PC-9 (cell line): Measurements from ENCODE around the gene BBX. TPM values are rescaled to one million over a fixed set of nuclear protein-coding genes. Genes with fewer than 3 reads are reported as not detected.

Experiments
- BruUV-seq: library from RNA; stranded (reverse); fragments of 400-500 nt; replicated peaks from 2 replicates; lab custom pipeline; 2021; lab: Mats Ljungman, UMichigan
- CTCF ChIA-PET: fragments of 300-600 bp; sonication (Branson Sonifier 250); formaldehyde crosslinking; loops from one replicate; lab custom pipeline; 2022; ENCODE audit warnings: antibody characterized with exemption; lab: Charles Lee
- POLR2A ChIA-PET: fragments of 300-600 bp; sonication (Branson Sonifier 250); formaldehyde crosslinking; loops from one replicate; lab custom pipeline; 2022; ENCODE audit warnings: antibody characterized with exemption; ENCODE audit not compliant: unreplicated experiment; lab: Charles Lee
- DNase-seq, 2 experiments: peaks; one replicate each; pipeline versions ENCODE4 v3.0.0 to v3.0.0-alpha.2; 2015 to 2022; ENCODE audit warnings: mixed read lengths in 1 of 2
- H2AFZ ChIP-seq: fragments of 200-600 bp; sonication (generic); 2 replicates; pipeline ENCODE4 v1.8.1; 2017; ENCODE audit warnings: antibody characterized with exemption
- H3F3A ChIP-seq: fragments of 200-600 bp; sonication (generic); 2 replicates; pipeline ENCODE4 v1.8.1; 2017; ENCODE audit warnings: antibody characterized with exemption, mild to moderate bottlenecking, low read depth; ENCODE audit not compliant: insufficient read depth
- H3K27ac ChIP-seq: fragments of 200-600 bp; sonication (generic); 2 replicates; pipeline ENCODE4 v1.6.1; 2016; ENCODE audit warnings: mixed run types
- H3K27me3 ChIP-seq: fragments of 200-600 bp; sonication (generic); 2 replicates; pipeline ENCODE4 v1.6.1; 2016; ENCODE audit warnings: low read depth, mixed run types; ENCODE audit not compliant: insufficient read depth
- H3K36me3 ChIP-seq: fragments of 200-600 bp; sonication (generic); 2 replicates; pipeline ENCODE4 v1.6.1; 2016; ENCODE audit warnings: low read depth, mixed run types
- H3K4me1 ChIP-seq: fragments of 200-600 bp; sonication (generic); replicated peaks from 2 replicates; pipeline ENCODE4 v1.6.1; 2016; ENCODE audit warnings: mixed run types; ENCODE audit not compliant: insufficient read depth
- H3K4me2 ChIP-seq: fragments of 200-600 bp; sonication (generic); 2 replicates; pipeline ENCODE4 v1.6.1; 2017; ENCODE audit warnings: mixed run types
- H3K4me3 ChIP-seq: fragments of 200-600 bp; sonication (generic); 2 replicates; pipeline ENCODE4 v1.6.1; 2016; ENCODE audit warnings: mixed run types
- H3K79me2 ChIP-seq: fragments of 200-600 bp; sonication (generic); 2 replicates; pipeline ENCODE4 v1.6.1; 2017; ENCODE audit warnings: low read depth, mixed run types
- H3K9me2 ChIP-seq: fragments of 200-600 bp; sonication (generic); 2 replicates; pipeline ENCODE4 v1.8.1; 2017; ENCODE audit warnings: mild to moderate bottlenecking; ENCODE audit not compliant: insufficient read depth
- H3K9me3 ChIP-seq: fragments of 200-600 bp; sonication (generic); 2 replicates; pipeline ENCODE4 v1.8.1; 2016; ENCODE audit warnings: low read depth; ENCODE audit not compliant: insufficient read depth
- H4K20me1 ChIP-seq: fragments of 200-600 bp; sonication (generic); 2 replicates; pipeline ENCODE4 v1.8.1; 2017; ENCODE audit not compliant: insufficient read depth
- CTCF ChIP-seq: fragments of 200-600 bp; sonication (generic); conservative IDR thresholded peaks from 2 replicates; pipeline ENCODE4 v1.6.1; 2017; ENCODE audit warnings: mixed run types, antibody characterized with exemption, mild to moderate bottlenecking, moderate library complexity
- EZH2 ChIP-seq: fragments of 200-600 bp; sonication (generic); IDR thresholded peaks from 2 replicates; pipeline ENCODE4 v1.8.0; 2017; ENCODE audit warnings: antibody characterized with exemption, low read depth
- intact Hi-C: fragments of 100-400 bp; cut with micrococcal nuclease; formaldehyde crosslinking; loops from one replicate; pipeline ENCODE4 v1.10.0; 2022; ENCODE audit not compliant: unreplicated experiment
- total RNA-seq: library from RNA; stranded (reverse); gene quantifications from 2 replicates; pipeline ENCODE4 v1.2.3, GENCODE V29; 2021

Gene BBX
- total RNA-seq, 1 experiment from 2014 or later, result 91.7 TPM

GRCh38 chr3:107660306-107660976, 137.7 kb downstream of the BBX start:
- Histone ChIP-seq H3K79me2 (no peaks in the 10 kb centered on the region), H3K27me3 (no peaks in the 10 kb centered on the region), H3K4me1 (no peaks in the 10 kb centered on the region), H3F3A (no peaks in the 10 kb centered on the region), H4K20me1 (peaks cover 12% of the 10 kb centered on the region), H3K27ac (no peak overlapping the region), H3K9me2 (no peaks in the 10 kb centered on the region; the same call in 1 of the 2 replicates), H3K9me3 (no peaks in the 10 kb centered on the region), H2AFZ (no peak overlapping the region), H3K4me3 (no peak overlapping the region), H3K4me2 (no peak overlapping the region), H3K36me3 (no peaks in the 10 kb centered on the region)
- ChIA-PET POLR2A (interaction anchor here (0.6 kb wide), 1 partner anchor 906 kb away, joined by 3 read pairs; no protein-coding TSS in a partner anchor), CTCF (interaction anchor here (0.5 to 1.5 kb wide), 10 partner anchors 8 to 893 kb away, joined by 3 to 8 read pairs (median 3); no protein-coding TSS in a partner anchor)
- BruUV-seq, result no TSS peak
- intact Hi-C loops, result loop anchor here (5.0 to 10.0 kb wide), 4 partner anchors 236 to 817 kb away; no protein-coding TSS in a partner anchor
- DNase-seq, result peak in 1 of 2 experiments; percentile 53
- no peak for TF ChIP-seq EZH2
- TF ChIP-seq CTCF, result peak; percentile 92

- peaks cover 12% of the 10 kb centered on the region for H4K20me1 ChIP-seq
- no peak overlapping the region for H3K27ac ChIP-seq
- no peaks in the 10 kb centered on the region; the same call in 1 of the 2 replicates for H3K9me2 ChIP-seq
- H3K36me3 ChIP-seq, result no peaks in the 10 kb centered on the region
- H3K27me3 ChIP-seq, result no peaks in the 10 kb centered on the region
- no peak overlapping the region for H3K4me2 ChIP-seq
- H3K9me3 ChIP-seq, result no peaks in the 10 kb centered on the region
- no peaks in the 10 kb centered on the region for H3K79me2 ChIP-seq
- no peaks in the 10 kb centered on the region for H3F3A ChIP-seq
- H2AFZ ChIP-seq, result no peak overlapping the region
- BruUV-seq, result no TSS peak
- DNase-seq, result no peak
- ChIA-PET CTCF (interaction anchor here (0.7 kb wide), 2 partner anchors 44 to 94 kb away, joined by 3 to 10 read pairs; no protein-coding TSS in a partner anchor), POLR2A (interaction anchor here (0.6 kb wide), 2 partner anchors 975 to 1259 kb away, joined by 5 to 6 read pairs; no protein-coding TSS in a partner anchor)
- TF ChIP-seq CTCF (no peak), EZH2 (no peak)
- intact Hi-C loops, result loop anchor here (5.0 to 10.0 kb wide), 4 partner anchors 237 to 816 kb away; no protein-coding TSS in a partner anchor
- H3K4me1 ChIP-seq, result no peaks in the 10 kb centered on the region
- no peak overlapping the region for H3K4me3 ChIP-seq
Observed at GRCh38 chr3:107661447-107662123, 138.8 kb downstream of the BBX start.

- Histone ChIP-seq H3K36me3 (no peaks in the 10 kb centered on the region), H3K27ac (no peak overlapping the region), H3F3A (no peaks in the 10 kb centered on the region), H3K4me2 (no peak overlapping the region), H3K9me2 (no peaks in the 10 kb centered on the region; the same call in 1 of the 2 replicates), H3K4me1 (no peaks in the 10 kb centered on the region), H3K9me3 (no peaks in the 10 kb centered on the region), H4K20me1 (peaks cover 7% of the 10 kb centered on the region), H3K27me3 (no peaks in the 10 kb centered on the region), H3K79me2 (no peaks in the 10 kb centered on the region), H3K4me3 (no peak overlapping the region), H2AFZ (no peak overlapping the region)
- no peak for TF ChIP-seq CTCF
- TF ChIP-seq EZH2, result no peak
- ChIA-PET POLR2A (interaction anchor here (0.6 kb wide), 1 partner anchor 1258 kb away, joined by 5 read pairs; no protein-coding TSS in a partner anchor), CTCF (interaction anchor here (0.7 kb wide), 2 partner anchors 43 to 94 kb away, joined by 3 to 10 read pairs; no protein-coding TSS in a partner anchor)
- intact Hi-C loops, result loop anchor here (5.0 to 10.0 kb wide), 4 partner anchors 237 to 815 kb away; no protein-coding TSS in a partner anchor
- DNase-seq, result no peak
- no TSS peak for BruUV-seq
Observed at GRCh38 chr3:107662124-107662507, 139.4 kb downstream of the BBX start.
